H1 (cell line): ENCODE measurements around the gene PNMA8B. TPM values are rescaled to one million over a fixed set of nuclear protein-coding genes. Genes with fewer than 3 reads are reported as not detected.

Experiments
- CTCF ChIA-PET: fragments of 300-600 bp; sonication (Branson Sonifier 250); formaldehyde crosslinking; loops from one replicate; lab custom pipeline; 2021; ENCODE audit not compliant: partially characterized antibody; lab: Charles Lee
- POLR2A ChIA-PET: fragments of 300-600 bp; sonication (Branson Sonifier 250); formaldehyde crosslinking; loops from one replicate; lab custom pipeline; 2021; ENCODE audit warnings: inconsistent platforms; ENCODE audit not compliant: partially characterized antibody; lab: Charles Lee
- DNase-seq, 2 experiments: peaks; one replicate each; pipeline versions ENCODE4 v3.0.0 to v3.0.0-alpha.2; 2010 to 2022; ENCODE audit warnings: low spot score in 2 of 2, low read depth in 1 of 2, mixed read lengths in 1 of 2
- FAIRE-seq: peaks from 2 replicates; lab custom pipeline; 2011; peaks lifted over from hg19 to GRCh38; lab: Jason Lieb, UNC
- H2AFZ ChIP-seq: 2 replicates; pipeline ENCODE4 v1.8.1; 2012; ENCODE audit warnings: low read length, inconsistent platforms
- H2AK5ac ChIP-seq: 2 replicates; pipeline ENCODE4 v1.6.1; 2013; ENCODE audit warnings: low read depth, low read length
- H2BK120ac ChIP-seq: replicated peaks from 2 replicates; pipeline ENCODE3; 2013; ENCODE audit warnings: low read depth, low read length, inconsistent platforms
- H2BK12ac ChIP-seq: 2 replicates; pipeline ENCODE4 v1.6.1; 2013; ENCODE audit warnings: low read depth, low read length
- H2BK15ac ChIP-seq: 2 replicates; pipeline ENCODE4 v1.6.1; 2013; ENCODE audit warnings: low read length
- H2BK20ac ChIP-seq: 2 replicates; pipeline ENCODE4 v1.6.1; 2013; ENCODE audit warnings: low read length
- H2BK5ac ChIP-seq: 2 replicates; pipeline ENCODE4 v1.6.1; 2013; ENCODE audit warnings: low read depth, low read length
- H3K14ac ChIP-seq: 2 replicates; pipeline ENCODE4 v1.6.1; 2013; ENCODE audit warnings: inconsistent platforms; ENCODE audit not compliant: insufficient read length
- H3K18ac ChIP-seq: 2 replicates; pipeline ENCODE4 v1.6.1; 2013; ENCODE audit warnings: low read length; ENCODE audit errors: extremely low read depth
- H3K23ac ChIP-seq: 2 replicates; pipeline ENCODE4 v1.6.1; 2013; ENCODE audit warnings: inconsistent platforms; ENCODE audit not compliant: insufficient read length
- H3K23me2 ChIP-seq: 2 replicates; pipeline ENCODE4 v1.6.1; 2013; ENCODE audit warnings: low read depth, low read length
- H3K27ac ChIP-seq: 2 replicates; pipeline ENCODE4 v1.6.1; 2011; ENCODE audit warnings: low read depth, low read length, inconsistent platforms
- H3K27me3 ChIP-seq, 4 experiments: replicated peaks in 1 of 4; 1 replicate in 1 of 4; 2 replicates in 3 of 4; pipeline versions ENCODE4 v1.6.1 to v1.8.1; 2011 to 2013; ENCODE audit warnings: low read length in 3 of 4, mild to moderate bottlenecking in 3 of 4, inconsistent platforms in 2 of 4, mixed read lengths in 2 of 4, moderate library complexity in 1 of 4; ENCODE audit not compliant: control insufficient read depth in 3 of 4, insufficient read depth in 3 of 4; ENCODE audit errors: extremely low read depth in 1 of 4
- H3K36me3 ChIP-seq, 4 experiments: 2 replicates each; pipeline versions ENCODE4 v1.6.1 to v1.8.1; 2011 to 2013; ENCODE audit warnings: mild to moderate bottlenecking in 4 of 4, low read length in 3 of 4, moderate library complexity in 2 of 4, control low read depth in 1 of 4, inconsistent platforms in 1 of 4; ENCODE audit not compliant: insufficient read depth in 4 of 4, control insufficient read depth in 2 of 4
- H3K4ac ChIP-seq: replicated peaks from 2 replicates; pipeline ENCODE3; 2013; ENCODE audit warnings: low read length, low read depth, mixed read lengths, inconsistent platforms; ENCODE audit not compliant: insufficient read length
- H3K4me1 ChIP-seq, 4 experiments: replicated peaks in 1 of 4; 1 replicate in 1 of 4; 2 replicates in 3 of 4; pipeline versions ENCODE4 v1.6.1 to v1.8.1; 2011 to 2013; ENCODE audit warnings: low read length in 3 of 4, inconsistent platforms in 2 of 4, mixed read lengths in 1 of 4; ENCODE audit not compliant: insufficient read depth in 4 of 4, control insufficient read depth in 3 of 4
- H3K4me2 ChIP-seq, 2 experiments: 2 replicates each; pipeline versions ENCODE4 v1.6.1 to v1.8.1; 2011 to 2013; ENCODE audit warnings: low read depth in 2 of 2, low read length in 2 of 2, control low read depth in 1 of 2, inconsistent platforms in 1 of 2, mild to moderate bottlenecking in 1 of 2; ENCODE audit not compliant: insufficient read depth in 1 of 2
- H3K4me3 ChIP-seq, 4 experiments: fragments of 200-600, 300-600 bp in 1 of 4; sonication (generic), shearing (Covaris generic), sonication (Bioruptor Twin) in 1 of 4; 2 replicates each; pipeline versions ENCODE4 v1.5.1 to v1.8.1; 2011 to 2016; ENCODE audit warnings: low read length in 4 of 4, low read depth in 3 of 4, control low read depth in 2 of 4, inconsistent platforms in 2 of 4, mild to moderate bottlenecking in 2 of 4, mixed read lengths in 1 of 4, moderate library complexity in 1 of 4; ENCODE audit not compliant: insufficient read depth in 2 of 4; ENCODE audit errors: extremely low read depth in 1 of 4
- H3K56ac ChIP-seq: replicated peaks from 2 replicates; pipeline ENCODE3; 2013; ENCODE audit warnings: low read depth, mild to moderate bottlenecking, mixed read lengths, low read length, inconsistent platforms; ENCODE audit not compliant: insufficient read length
- H3K79me1 ChIP-seq: 2 replicates; pipeline ENCODE4 v1.6.1; 2013; ENCODE audit warnings: low read depth, low read length, control low read depth
- H3K79me2 ChIP-seq, 2 experiments: 2 replicates each; pipeline versions ENCODE4 v1.6.1 to v1.8.1; 2012 to 2013; ENCODE audit warnings: low read length in 2 of 2, mild to moderate bottlenecking in 2 of 2, inconsistent platforms in 1 of 2; ENCODE audit not compliant: insufficient read depth in 2 of 2, control insufficient read depth in 1 of 2
- H3K9ac ChIP-seq, 4 experiments: replicated peaks in 1 of 4; 1 replicate in 1 of 4; 2 replicates in 3 of 4; pipeline versions ENCODE4 v1.6.1 to v1.8.1; 2011 to 2013; ENCODE audit warnings: low read depth in 3 of 4, low read length in 3 of 4, control low read depth in 2 of 4, mild to moderate bottlenecking in 2 of 4, moderate library complexity in 2 of 4, inconsistent platforms in 1 of 4; ENCODE audit errors: extremely low read depth in 1 of 4
- H3K9me3 ChIP-seq, 2 experiments: 2 replicates each; pipeline versions ENCODE4 v1.6.1 to v1.8.1; 2012 to 2013; ENCODE audit warnings: mild to moderate bottlenecking in 2 of 2, moderate library complexity in 2 of 2, control low read depth in 1 of 2, inconsistent platforms in 1 of 2, low read depth in 1 of 2, low read length in 1 of 2, mixed read lengths in 1 of 2; ENCODE audit not compliant: insufficient read depth in 2 of 2
- H4K20me1 ChIP-seq, 2 experiments: replicated peaks in 1 of 2; 2 replicates each; pipeline versions ENCODE3 to v1.8.1; 2011 to 2013; ENCODE audit warnings: inconsistent platforms in 2 of 2, low read length in 2 of 2, mild to moderate bottlenecking in 1 of 2; ENCODE audit not compliant: insufficient read depth in 2 of 2, control insufficient read depth in 1 of 2
- H4K5ac ChIP-seq: 2 replicates; pipeline ENCODE4 v1.6.1; 2013; ENCODE audit warnings: low read length, low read depth, mixed read lengths, inconsistent platforms; ENCODE audit not compliant: insufficient read length
- H4K8ac ChIP-seq: 2 replicates; pipeline ENCODE4 v1.8.0; 2013; ENCODE audit warnings: mild to moderate bottlenecking, moderate library complexity, low read length, inconsistent platforms; ENCODE audit not compliant: insufficient read depth; ENCODE audit errors: extremely low read depth
- H4K91ac ChIP-seq: replicated peaks from 2 replicates; pipeline ENCODE3; 2013; ENCODE audit warnings: low read length, mixed read lengths, inconsistent platforms; ENCODE audit not compliant: insufficient read length
- JUN ChIP-seq: IDR thresholded peaks from 2 replicates; pipeline ENCODE4 v1.6.1; 2011; ENCODE audit warnings: low read depth, mild to moderate bottlenecking, improper control_type of control experiment, low read length
- RAD21 ChIP-seq, 2 experiments: IDR thresholded peaks in 1 of 2; conservative IDR thresholded peaks in 1 of 2; 2 replicates each; pipeline ENCODE4 v1.6.1; 2011; ENCODE audit warnings: low read depth in 2 of 2, low read length in 2 of 2, improper control_type of control experiment in 1 of 2, inconsistent platforms in 1 of 2, mild to moderate bottlenecking in 1 of 2, moderate library complexity in 1 of 2
- TAF1 ChIP-seq: IDR thresholded peaks from 2 replicates; pipeline ENCODE4 v1.6.1; 2011; ENCODE audit warnings: mild to moderate bottlenecking, low read depth, low read length
- TBP ChIP-seq: IDR thresholded peaks from 2 replicates; pipeline ENCODE4 v1.6.1; 2011; ENCODE audit warnings: low read depth, low read length, improper control_type of control experiment
- WGBS, 2 experiments: shearing (Covaris generic) in 1 of 2; methylation state at CpG; one replicate each; pipeline versions ENCODE4 v1.1.6 to v1.1.7; 2013 to 2015; ENCODE audit warnings: low lambda C conversion rate in 2 of 2, mixed read lengths in 2 of 2, inconsistent platforms in 1 of 2, low coverage in 1 of 2, missing lambda C conversion rate in 1 of 2; ENCODE audit not compliant: insufficient replicate concordance in 2 of 2, insufficient coverage in 1 of 2, insufficient read length in 1 of 2; ENCODE audit errors: extremely low coverage in 1 of 2, missing lambda C conversion rate in 1 of 2; 5-methylcytosine and 5-hydroxymethylcytosine counted together
- polyA plus RNA-seq, 7 experiments: library from polyadenylated mRNA; depleted of rRNA in 3 of 7; stranded (reverse) in 5 of 7; unstranded in 2 of 7; fragments of >200 nt in 5 of 7; fragments of 200-250 nt in 2 of 7; gene quantifications; 1 replicate in 5 of 7; 2 replicates in 1 of 7; 4 replicates in 1 of 7; pipeline versions ENCODE4 v1.2.1 to v1.2.3, GENCODE V29; 2011 to 2013; ENCODE audit warnings: missing spikeins in 2 of 7, mixed read lengths in 2 of 7
- total RNA-seq: library from RNA; stranded (reverse); fragmentation: NEBNext Ultra II Directional; extraction: Animal tissue kit (Norgen Biotek cat#: 25700); gene quantifications from 2 replicates; pipeline ENCODE4 v1.2.1, GENCODE V29; 2021
- TF ChIP-seq, protein P1 (sequence below), 3 experiments: IDR thresholded peaks; 1 replicate in 2 of 3; 2 replicates in 1 of 3; pipeline versions ENCODE4 v1.5.1 to v1.6.1; 2011; ENCODE audit warnings: low read length in 3 of 3, mild to moderate bottlenecking in 3 of 3, inconsistent platforms in 2 of 3, low read depth in 1 of 3, moderate library complexity in 1 of 3; ENCODE audit not compliant: insufficient read depth in 1 of 3; ENCODE audit errors: control extremely low read depth in 1 of 3

PNMA8B gene
- total and polyA plus RNA-seq, 2 of the 8 experiments (the other 6 are each of a cell fraction or from before 2014, with no cell fraction given): 0.48 to 1.4 TPM

DNA sequence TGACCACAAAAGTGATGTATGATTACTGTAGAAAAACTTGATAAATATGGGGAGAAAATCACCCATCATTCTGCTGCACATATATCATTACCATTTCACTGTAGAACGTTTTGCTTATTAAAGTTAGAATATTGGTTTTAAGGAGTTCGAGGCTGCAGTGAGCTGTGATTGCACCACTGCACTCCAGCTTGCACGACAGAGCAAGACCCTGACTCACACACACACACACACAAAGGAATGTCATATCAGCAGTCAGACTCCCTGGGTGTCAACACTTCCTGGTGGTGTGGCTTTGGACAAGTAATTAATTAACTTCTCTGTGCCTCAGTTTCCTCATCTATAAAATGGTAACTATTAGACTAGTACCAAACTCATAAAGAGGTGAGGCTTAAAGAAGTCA lies 13.0 kb downstream of the PNMA8B start:
- Histone ChIP-seq H3K23me2 (no peaks in the 10 kb centered on the region; the same call in 1 of the 2 replicates), H2AFZ (no peak overlapping the region), H4K8ac (no peak overlapping the region), H2BK20ac (no peak overlapping the region), H2BK5ac (no peak overlapping the region), H3K36me3 (no peaks in the 10 kb centered on the region), H4K20me1 (peaks cover 0 to 3% of the 10 kb centered on the region in 2 experiments), H3K4ac (no peak overlapping the region), H3K4me1 (peaks cover 0 to 12% (median 5%) of the 10 kb centered on the region in 4 experiments; a peak in 4 of 7 replicates), H4K91ac (no peak overlapping the region), H2BK120ac (no peak overlapping the region), H2BK12ac (no peak overlapping the region), H3K79me2 (no peaks in the 10 kb centered on the region), H3K4me3 (no peak overlapping the region), H3K27me3 (peaks cover 0 to 12% (median 4%) of the 10 kb centered on the region in 4 experiments; a peak in 6 of 7 replicates), H3K23ac (no peak overlapping the region), H3K4me2 (no peak overlapping the region), H3K18ac (no peak overlapping the region), H3K56ac (no peak overlapping the region), H2AK5ac (no peak overlapping the region), H3K14ac (no peak overlapping the region), H2BK15ac (no peak overlapping the region), H3K9ac (no peak overlapping the region), H4K5ac (no peak overlapping the region), H3K27ac (no peak overlapping the region), H3K9me3 (no peaks in the 10 kb centered on the region), H3K79me1 (no peaks in the 10 kb centered on the region)
- 78% methylated on average over 3 of the region's 3 CpGs; no CpG with 5 or more reads in 1 of the 2 experiments for whole genome bisulfite sequencing, 2 experiments
- no peak for FAIRE-seq
- TF ChIP-seq TAF1 (no peak), JUN (no peak), RAD21 (IDR thresholded peaks at IDR 0.05 in 1 of 2, conservative IDR thresholded peaks at IDR 0.05 in 1 of 2; ENCODE audit: low read depth in 2 of 2, low read length in 2 of 2) (no peak), TBP (no peak)
- TF ChIP-seq, protein P1, sequence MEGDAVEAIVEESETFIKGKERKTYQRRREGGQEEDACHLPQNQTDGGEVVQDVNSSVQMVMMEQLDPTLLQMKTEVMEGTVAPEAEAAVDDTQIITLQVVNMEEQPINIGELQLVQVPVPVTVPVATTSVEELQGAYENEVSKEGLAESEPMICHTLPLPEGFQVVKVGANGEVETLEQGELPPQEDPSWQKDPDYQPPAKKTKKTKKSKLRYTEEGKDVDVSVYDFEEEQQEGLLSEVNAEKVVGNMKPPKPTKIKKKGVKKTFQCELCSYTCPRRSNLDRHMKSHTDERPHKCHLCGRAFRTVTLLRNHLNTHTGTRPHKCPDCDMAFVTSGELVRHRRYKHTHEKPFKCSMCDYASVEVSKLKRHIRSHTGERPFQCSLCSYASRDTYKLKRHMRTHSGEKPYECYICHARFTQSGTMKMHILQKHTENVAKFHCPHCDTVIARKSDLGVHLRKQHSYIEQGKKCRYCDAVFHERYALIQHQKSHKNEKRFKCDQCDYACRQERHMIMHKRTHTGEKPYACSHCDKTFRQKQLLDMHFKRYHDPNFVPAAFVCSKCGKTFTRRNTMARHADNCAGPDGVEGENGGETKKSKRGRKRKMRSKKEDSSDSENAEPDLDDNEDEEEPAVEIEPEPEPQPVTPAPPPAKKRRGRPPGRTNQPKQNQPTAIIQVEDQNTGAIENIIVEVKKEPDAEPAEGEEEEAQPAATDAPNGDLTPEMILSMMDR (IDR thresholded peaks at IDR 0.05; ENCODE audit: control extremely low read depth in 1 of 3, insufficient read depth in 1 of 3, low read depth in 1 of 3, low read length in 3 of 3): no peak
- CTCF ChIA-PET: interaction anchor here (1.1 to 4.2 kb wide), 11 partner anchors 9 to 202 kb away, joined by 3 to 75 read pairs (median 3); partner anchors contain the start of gene PPP5C
- no peak for DNase-seq
- POLR2A ChIA-PET: interaction anchor here (0.6 to 2.2 kb wide), 4 partner anchors 51 to 77 kb away, joined by 3 to 7 read pairs (median 4); partner anchors contain the start of gene CCDC8
